ENCODE results near the gene KDM4B. TPM values are rescaled to one million over a fixed set of nuclear protein-coding genes. Genes with fewer than 3 reads are reported as not detected.

Gene KDM4B
- total RNA-seq, 1 donor from 2014 or later, result 49.2 TPM

DNA sequence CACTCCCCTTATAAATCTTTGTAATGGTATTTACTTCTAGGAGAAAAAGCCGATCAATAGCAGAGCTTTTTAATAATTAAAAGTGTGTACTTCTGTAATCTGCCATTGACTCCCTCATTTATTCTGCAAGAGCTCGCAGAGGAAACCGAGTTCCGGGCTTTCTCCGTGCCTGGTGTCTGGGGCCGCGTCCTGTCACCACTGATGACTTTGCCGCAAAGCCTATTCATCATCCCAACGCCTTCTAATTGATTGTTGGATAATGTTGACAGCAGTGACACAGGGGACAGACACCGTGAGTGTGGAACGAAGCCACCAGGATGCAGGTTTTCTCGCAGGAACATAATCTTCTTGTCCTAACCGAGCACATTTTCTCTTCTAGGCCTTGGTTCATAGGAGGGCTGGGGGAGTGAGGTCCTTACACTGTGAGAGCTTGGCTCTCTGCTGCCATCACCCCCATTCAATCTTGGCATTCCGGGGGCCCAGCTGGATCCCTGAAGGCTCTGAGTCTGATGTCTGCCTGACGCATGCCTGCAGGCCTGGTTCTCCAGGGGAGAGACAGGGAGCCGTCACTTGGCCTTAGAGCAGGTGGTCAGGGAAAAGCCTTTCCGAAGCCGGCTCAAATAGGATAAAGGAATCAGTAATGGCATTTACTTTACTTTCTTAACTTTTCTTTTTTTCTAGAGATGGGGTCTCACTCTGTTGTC, 110.3 kb downstream of the KDM4B start:
- Mint-ChIP-seq H3K4me1 (no peaks in the 10 kb centered on the region), H3K27ac (no peak overlapping the region), H3K4me3 (no peak overlapping the region), H3K9me3 (no peaks in the 10 kb centered on the region), H3K27me3 (no peaks in the 10 kb centered on the region), H3K36me3 (ENCODE audit: low read depth) (peaks cover 19% of the 10 kb centered on the region)
- intact Hi-C loops (cut with micrococcal nuclease), result no loop called here
- no peak for DNase-seq

GRCh38 chr19:5080030-5080654, 111.2 kb downstream of the KDM4B start:
- intact Hi-C loops (cut with micrococcal nuclease), result no loop called here
- Mint-ChIP-seq H3K4me3 (no peak overlapping the region), H3K9me3 (no peaks in the 10 kb centered on the region), H3K27me3 (no peaks in the 10 kb centered on the region), H3K27ac (no peak overlapping the region), H3K4me1 (no peaks in the 10 kb centered on the region), H3K36me3 (ENCODE audit: low read depth) (peaks cover 21% of the 10 kb centered on the region)
- DNase-seq, result no peak

DNA sequence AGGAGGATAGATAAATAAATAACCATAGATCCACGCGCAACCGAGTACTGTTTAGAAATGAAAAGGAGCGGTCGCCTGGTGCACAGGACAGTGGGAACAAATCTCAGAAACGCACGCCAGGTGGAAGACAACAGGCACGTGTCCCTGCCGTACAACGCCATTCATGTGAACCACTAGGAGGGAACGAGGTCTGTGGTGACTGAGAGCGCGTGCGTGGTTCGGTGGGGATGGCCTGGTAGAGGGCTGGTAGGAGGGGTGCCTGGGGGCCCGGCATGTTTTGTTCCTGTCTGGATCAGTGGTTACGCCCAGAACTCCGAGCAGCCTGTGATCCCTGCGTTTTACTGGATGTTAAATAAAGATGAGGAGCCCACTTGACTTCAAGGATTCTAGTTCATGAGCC, 111.9 kb downstream of the KDM4B start:
- Mint-ChIP-seq H3K4me3 (no peak overlapping the region), H3K27me3 (no peaks in the 10 kb centered on the region), H3K27ac (no peak overlapping the region), H3K9me3 (no peaks in the 10 kb centered on the region), H3K4me1 (no peaks in the 10 kb centered on the region), H3K36me3 (ENCODE audit: low read depth) (peaks cover 22% of the 10 kb centered on the region)
- intact Hi-C loops (cut with micrococcal nuclease), result no loop called here
- no peak for DNase-seq

DNA sequence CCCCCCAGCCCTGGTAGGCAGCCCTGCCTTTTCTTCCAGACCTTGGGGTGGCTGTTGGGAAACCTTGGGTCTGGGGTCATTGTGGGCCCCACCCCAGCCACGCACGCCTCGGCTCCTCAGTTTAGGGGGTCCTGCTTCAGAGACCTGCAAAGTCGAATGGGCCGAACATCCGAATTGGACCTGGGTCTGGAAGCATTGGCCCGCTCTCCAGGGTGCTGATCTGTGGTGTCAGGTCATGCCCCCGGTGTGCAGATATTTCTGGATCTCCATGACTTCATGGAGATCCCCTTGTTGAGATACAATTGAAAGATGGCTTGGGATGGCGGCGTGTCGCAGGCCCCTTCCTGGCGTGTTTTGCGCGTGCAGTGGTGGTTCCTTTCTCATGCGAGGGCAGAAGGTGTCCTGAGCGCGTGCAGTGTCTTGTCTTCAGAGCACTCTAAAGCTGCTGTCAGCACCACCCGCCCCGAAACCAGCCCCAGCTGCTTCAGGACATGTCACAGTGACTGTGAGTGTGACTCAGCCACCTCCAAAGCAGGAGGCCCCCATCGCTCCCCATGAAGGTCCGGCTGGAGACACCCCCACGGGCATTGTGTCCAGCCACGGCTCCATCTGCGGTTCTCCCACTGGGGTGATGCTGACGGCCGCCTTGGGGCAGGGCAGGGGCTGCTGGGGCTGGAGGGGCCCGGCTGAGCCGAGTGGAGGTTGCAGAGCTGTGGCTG, 112.7 kb downstream of the KDM4B start:
- no peaks in the 10 kb centered on the region for H3K9me3 Mint-ChIP-seq
- peaks cover 22% of the 10 kb centered on the region for H3K36me3 Mint-ChIP-seq (ENCODE audit: low read depth)
- no peak overlapping the region for H3K27ac Mint-ChIP-seq
- H3K27me3 Mint-ChIP-seq, result no peaks in the 10 kb centered on the region
- no peaks in the 10 kb centered on the region for H3K4me1 Mint-ChIP-seq
- intact Hi-C loops (cut with micrococcal nuclease), result no loop called here
- H3K4me3 Mint-ChIP-seq, result no peak overlapping the region
- DNase-seq, result no peak

DNA sequence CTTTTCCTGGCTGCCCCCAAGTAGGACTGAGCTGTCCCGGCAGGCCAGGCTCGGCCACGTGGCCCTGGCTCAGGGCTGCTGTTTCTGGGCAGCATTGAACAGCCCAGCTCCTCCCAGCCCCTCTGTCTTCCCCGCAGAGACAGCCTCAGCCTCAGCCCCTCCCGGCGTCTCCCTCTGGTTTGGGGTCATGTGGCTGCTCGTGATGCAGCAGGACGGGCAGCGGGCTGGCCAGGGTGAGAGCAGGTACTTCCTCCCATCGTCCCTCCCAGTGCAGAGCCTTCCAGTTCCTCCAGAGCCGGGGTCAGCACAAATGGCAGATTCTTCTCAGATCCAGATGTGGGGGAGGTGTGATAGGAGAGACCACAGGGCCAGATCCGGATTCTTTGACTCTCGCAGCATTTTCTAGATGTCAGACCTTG, 114.6 kb downstream of the KDM4B start:
- no peak overlapping the region for H3K27ac Mint-ChIP-seq
- intact Hi-C loops (cut with micrococcal nuclease), result no loop called here
- H3K4me1 Mint-ChIP-seq, result no peaks in the 10 kb centered on the region
- peaks cover 24% of the 10 kb centered on the region for H3K36me3 Mint-ChIP-seq (ENCODE audit: low read depth)
- H3K4me3 Mint-ChIP-seq, result no peak overlapping the region
- H3K9me3 Mint-ChIP-seq, result no peaks in the 10 kb centered on the region
- no peaks in the 10 kb centered on the region for H3K27me3 Mint-ChIP-seq
- DNase-seq, result no peak

- DNase-seq, result no peak
- H3K4me3 Mint-ChIP-seq, result no peak overlapping the region
- no peaks in the 10 kb centered on the region for H3K27me3 Mint-ChIP-seq
- H3K9me3 Mint-ChIP-seq, result no peaks in the 10 kb centered on the region
- no peaks in the 10 kb centered on the region for H3K4me1 Mint-ChIP-seq
- peaks cover 21% of the 10 kb centered on the region for H3K36me3 Mint-ChIP-seq (ENCODE audit: low read depth)
- intact Hi-C loops (cut with micrococcal nuclease), result no loop called here
- H3K27ac Mint-ChIP-seq, result no peak overlapping the region
Measured at GRCh38 chr19:5085566-5085965, 116.7 kb downstream of the KDM4B start.

DNA sequence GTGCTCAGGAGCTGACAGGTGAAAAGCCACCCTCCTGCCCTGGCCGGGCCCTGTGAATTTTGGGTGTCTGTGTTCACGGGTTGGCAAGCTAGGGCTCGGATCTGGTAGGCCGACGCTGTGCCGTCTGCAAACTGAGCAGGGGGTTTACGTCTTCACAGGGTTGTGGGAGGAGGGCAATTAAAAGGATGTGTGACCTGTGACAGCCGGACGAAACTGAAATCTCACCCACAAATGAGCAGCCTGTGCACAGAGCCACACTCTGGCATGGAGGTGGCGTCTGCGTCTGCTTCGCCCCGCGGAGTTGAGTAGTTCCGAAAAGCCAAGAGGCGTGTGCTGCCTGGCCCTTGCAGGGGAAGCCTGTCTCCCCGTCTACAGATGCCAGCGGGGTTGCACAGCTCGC, 117.3 kb downstream of the KDM4B start:
- intact Hi-C loops (cut with micrococcal nuclease), result no loop called here
- H3K36me3 Mint-ChIP-seq (ENCODE audit: low read depth), result peaks cover 15% of the 10 kb centered on the region
- no peaks in the 10 kb centered on the region for H3K4me1 Mint-ChIP-seq
- no peak overlapping the region for H3K27ac Mint-ChIP-seq
- H3K9me3 Mint-ChIP-seq, result no peaks in the 10 kb centered on the region
- H3K4me3 Mint-ChIP-seq, result no peak overlapping the region
- no peaks in the 10 kb centered on the region for H3K27me3 Mint-ChIP-seq
- DNase-seq, result no peak

DNA sequence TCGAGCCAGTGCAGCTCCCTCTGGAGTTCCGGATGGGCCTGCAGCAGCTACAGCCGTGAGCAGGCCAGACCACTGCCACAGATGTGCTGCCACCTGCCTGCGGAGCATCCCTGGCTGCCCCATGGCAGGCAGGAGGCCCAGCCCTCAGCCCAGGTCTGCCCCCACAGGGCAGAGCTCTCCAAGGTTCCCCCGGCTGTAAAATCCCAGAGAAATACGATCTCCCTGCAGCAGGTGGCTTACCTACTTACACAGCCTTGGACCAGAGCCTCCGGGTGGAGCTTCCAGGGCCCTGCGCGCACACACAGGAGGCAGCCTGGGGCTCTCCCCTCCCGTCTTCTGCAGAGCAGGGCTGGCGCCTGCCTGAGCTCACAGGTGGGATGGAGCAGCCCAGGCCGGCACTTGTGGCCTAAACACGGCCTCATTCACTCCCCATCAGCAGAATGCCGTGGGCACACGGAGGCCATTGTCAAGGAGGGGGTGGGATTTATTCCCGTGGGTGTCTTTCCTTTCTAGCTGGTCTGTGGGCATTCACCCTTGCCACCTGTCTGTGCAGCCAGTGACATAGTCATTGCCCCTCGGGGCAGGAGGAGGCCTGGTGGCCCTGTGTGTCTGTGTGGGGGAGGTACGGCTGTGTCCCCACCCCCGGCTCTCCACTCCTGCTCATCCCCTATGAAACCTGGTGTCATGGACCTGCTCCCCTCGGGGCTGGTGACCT, 118.0 kb downstream of the KDM4B start:
- Mint-ChIP-seq H3K27me3 (no peaks in the 10 kb centered on the region), H3K4me3 (no peak overlapping the region), H3K9me3 (no peaks in the 10 kb centered on the region), H3K27ac (no peak overlapping the region), H3K4me1 (no peaks in the 10 kb centered on the region), H3K36me3 (ENCODE audit: low read depth) (peaks cover 15% of the 10 kb centered on the region)
- intact Hi-C loops (cut with micrococcal nuclease), result no loop called here
- DNase-seq, result no peak

GRCh38 chr19:5089283-5089682, 120.4 kb downstream of the KDM4B start:
- H3K9me3 Mint-ChIP-seq, result no peaks in the 10 kb centered on the region
- DNase-seq, result no peak
- H3K4me1 Mint-ChIP-seq, result no peaks in the 10 kb centered on the region
- intact Hi-C loops (cut with micrococcal nuclease), result no loop called here
- H3K27ac Mint-ChIP-seq, result no peak overlapping the region
- H3K4me3 Mint-ChIP-seq, result no peak overlapping the region
- H3K36me3 Mint-ChIP-seq (ENCODE audit: low read depth), result peaks cover 18% of the 10 kb centered on the region
- no peaks in the 10 kb centered on the region for H3K27me3 Mint-ChIP-seq

DNA sequence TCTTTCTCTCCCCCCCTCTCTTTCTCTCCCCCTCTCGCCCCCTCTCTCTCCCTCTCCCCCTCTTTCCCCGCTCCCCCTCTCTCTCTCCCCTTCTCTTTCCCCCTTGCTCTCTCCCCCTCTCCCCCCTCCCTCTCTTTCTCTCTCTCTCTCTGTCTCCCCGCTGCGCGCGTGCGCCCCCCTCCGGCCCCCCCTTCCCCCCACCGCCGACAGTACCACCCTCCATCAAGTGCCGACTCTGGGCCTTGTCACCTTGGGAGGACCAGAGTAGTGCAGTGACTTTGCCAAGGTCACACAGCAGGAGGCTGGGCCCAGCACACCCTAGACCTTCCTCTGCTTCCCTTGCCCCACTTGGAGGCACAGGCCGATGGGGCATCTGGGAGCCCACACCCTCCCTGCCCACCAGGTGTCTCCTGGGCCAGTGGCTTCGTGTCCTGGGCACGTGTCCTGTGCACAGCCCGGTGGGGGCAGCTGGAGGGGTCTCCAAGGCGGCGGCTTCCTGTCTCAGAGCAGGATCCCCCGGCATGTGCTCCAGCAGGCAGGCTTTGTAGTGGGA, 121.6 kb downstream of the KDM4B start:
- Mint-ChIP-seq H3K36me3 (ENCODE audit: low read depth) (peaks cover 21% of the 10 kb centered on the region), H3K9me3 (no peaks in the 10 kb centered on the region), H3K4me3 (no peak overlapping the region), H3K27me3 (no peaks in the 10 kb centered on the region), H3K4me1 (no peaks in the 10 kb centered on the region), H3K27ac (no peak overlapping the region)
- intact Hi-C loops (cut with micrococcal nuclease), result no loop called here
- DNase-seq, result no peak

DNA sequence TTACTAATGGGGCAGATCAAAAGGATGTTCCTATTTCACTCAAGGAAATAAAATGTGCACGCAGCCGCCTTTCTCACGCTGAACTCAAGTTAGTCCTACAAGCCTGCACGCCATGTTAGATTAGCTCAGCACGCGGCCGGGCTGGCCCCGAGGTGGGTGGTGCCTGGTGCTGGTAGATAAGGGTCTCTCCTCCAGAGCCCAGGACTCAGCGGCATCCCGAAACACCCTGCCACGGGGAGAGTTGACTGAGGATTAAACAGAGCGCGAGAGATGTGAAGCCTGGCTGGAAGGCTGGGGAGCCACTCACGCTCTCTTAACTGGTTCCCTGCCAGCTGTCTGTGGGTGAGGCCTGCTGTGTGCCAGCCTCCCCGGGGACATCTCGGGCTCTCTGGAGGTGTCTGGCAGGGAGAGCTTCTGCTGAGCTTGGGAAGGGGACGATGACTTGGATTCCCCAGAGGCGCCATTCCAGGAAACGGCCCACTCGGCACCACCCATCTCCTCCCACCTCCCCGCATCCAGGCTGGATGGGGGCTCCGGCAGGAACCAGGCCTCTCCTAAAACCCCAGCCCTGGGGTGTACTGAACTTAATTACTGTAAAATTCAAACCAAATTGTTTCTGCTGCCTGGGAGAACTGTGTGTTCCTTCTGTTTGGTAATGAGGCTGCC, 122.2 kb downstream of the KDM4B start:
- H3K36me3 Mint-ChIP-seq (ENCODE audit: low read depth), result peaks cover 23% of the 10 kb centered on the region
- H3K4me1 Mint-ChIP-seq, result no peaks in the 10 kb centered on the region
- no peaks in the 10 kb centered on the region for H3K9me3 Mint-ChIP-seq
- H3K27ac Mint-ChIP-seq, result no peak overlapping the region
- DNase-seq, result no peak
- intact Hi-C loops (cut with micrococcal nuclease), result no loop called here
- no peak overlapping the region for H3K4me3 Mint-ChIP-seq
- H3K27me3 Mint-ChIP-seq, result no peaks in the 10 kb centered on the region

- no peaks in the 10 kb centered on the region for H3K9me3 Mint-ChIP-seq
- H3K4me1 Mint-ChIP-seq, result no peaks in the 10 kb centered on the region
- H3K36me3 Mint-ChIP-seq (ENCODE audit: low read depth), result peaks cover 26% of the 10 kb centered on the region
- no peak overlapping the region for H3K27ac Mint-ChIP-seq
- H3K27me3 Mint-ChIP-seq, result no peaks in the 10 kb centered on the region
- DNase-seq, result no peak
- intact Hi-C loops (cut with micrococcal nuclease), result no loop called here
- no peak overlapping the region for H3K4me3 Mint-ChIP-seq
Measured at GRCh38 chr19:5091684-5092480, 123.0 kb downstream of the KDM4B start.

DNA sequence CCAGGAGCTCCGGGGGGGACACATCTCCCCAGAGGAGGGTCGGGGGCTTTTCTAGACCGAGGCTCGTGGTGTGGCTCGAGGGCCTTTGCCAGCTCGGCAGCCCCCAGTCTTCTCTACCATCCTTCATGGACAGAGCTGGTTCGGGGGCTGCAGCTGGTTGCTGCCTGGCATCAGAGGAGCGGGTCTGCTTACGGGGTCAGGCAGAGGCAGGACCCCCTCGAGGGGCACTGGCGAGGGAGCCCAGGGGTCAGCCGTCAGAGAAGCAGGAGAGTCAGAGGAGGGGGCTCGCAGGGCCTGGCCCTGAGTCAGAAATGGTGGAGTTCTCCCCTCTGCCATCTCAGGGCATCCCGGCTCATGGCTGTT, 123.5 kb downstream of the KDM4B start:
- no peak for DNase-seq
- Mint-ChIP-seq H3K36me3 (ENCODE audit: low read depth) (peaks cover 30% of the 10 kb centered on the region), H3K4me1 (no peaks in the 10 kb centered on the region), H3K27ac (no peak overlapping the region), H3K4me3 (no peak overlapping the region), H3K27me3 (no peaks in the 10 kb centered on the region), H3K9me3 (no peaks in the 10 kb centered on the region)
- intact Hi-C loops (cut with micrococcal nuclease), result no loop called here
